Upper lobe of right lung (tissue), 1 donor: ENCODE results near the gene SEMA6A. TPM values are rescaled to one million over a fixed set of nuclear protein-coding genes. Genes with fewer than 3 reads are reported as not detected.

Experiments
- ATAC-seq: fragments of 200-7000 bp; cut with Tn5 transposase; one replicate; pipeline ENCODE4 v1.9.1; 2020; ENCODE audit warnings: mild to moderate bottlenecking, moderate library complexity
- DNase-seq: peaks from one replicate; pipeline ENCODE4 v3.0.0-alpha.2; 2020
- H3K27ac ChIP-seq: fragments of 200-600 bp; one replicate; pipeline ENCODE4 v1.8.0; 2022
- H3K27me3 ChIP-seq: fragments of 200-600 bp; one replicate; pipeline ENCODE4 v1.8.0; 2022; ENCODE audit warnings: mild to moderate bottlenecking
- H3K36me3 ChIP-seq: fragments of 200-600 bp; one replicate; pipeline ENCODE4 v1.8.0; 2022
- H3K4me1 ChIP-seq: fragments of 200-600 bp; one replicate; pipeline ENCODE4 v1.8.0; 2022
- H3K4me3 ChIP-seq: fragments of 200-600 bp; one replicate; pipeline ENCODE4 v1.8.0; 2022; ENCODE audit warnings: mild to moderate bottlenecking
- H3K9me3 ChIP-seq: fragments of 200-600 bp; one replicate; pipeline ENCODE4 v1.8.0; 2022
- CTCF ChIP-seq: fragments of 200-600 bp; IDR thresholded peaks from one replicate; pipeline ENCODE4 v1.8.0; 2022; ENCODE audit warnings: antibody characterized with exemption
- intact Hi-C: fragments of 100-400 bp; cut with DNase I; formaldehyde crosslinking; loops from one replicate; pipeline ENCODE4 v1.11.0; 2022
- total RNA-seq: library from RNA; stranded (reverse); fragmentation: NEBNext Ultra II Directional; extraction: Animal tissue kit (Norgen Biotek cat#: 25700); gene quantifications from one replicate; pipeline ENCODE4 v1.2.1, GENCODE V29; 2021
- donor health status: DM: no; HTN: yes; CAD: no; lungs with severe emphysema.

Gene SEMA6A
- total RNA-seq, 1 donor from 2014 or later = 33.3 TPM

- Histone ChIP-seq H3K36me3 (no peaks in the 10 kb centered on the region), H3K27me3 (no peaks in the 10 kb centered on the region), H3K4me1 (no peaks in the 10 kb centered on the region), H3K9me3 (no peaks in the 10 kb centered on the region), H3K4me3 (no peak overlapping the region), H3K27ac (no peak overlapping the region)
- intact Hi-C loops = no loop called here
- no peak for ATAC-seq
- no peak for TF ChIP-seq CTCF
- no peak for DNase-seq
Measured at GRCh38 chr5:116428966-116429365, 145.7 kb downstream of the SEMA6A start.

GRCh38 chr5:116428413-116428812 lies 146.2 kb downstream of the SEMA6A start:
- intact Hi-C loops = no loop called here
- Histone ChIP-seq H3K4me1 (no peaks in the 10 kb centered on the region), H3K27me3 (no peaks in the 10 kb centered on the region), H3K27ac (no peak overlapping the region), H3K36me3 (no peaks in the 10 kb centered on the region), H3K4me3 (no peak overlapping the region), H3K9me3 (no peaks in the 10 kb centered on the region)
- no peak for TF ChIP-seq CTCF
- no peak for ATAC-seq
- DNase-seq = no peak

- ATAC-seq (no peak), DNase-seq (no peak)
- intact Hi-C loops = no loop called here
- no peak overlapping the region for H3K4me3 ChIP-seq
- H3K36me3 ChIP-seq = no peaks in the 10 kb centered on the region
- TF ChIP-seq CTCF = no peak
- H3K9me3 ChIP-seq = no peaks in the 10 kb centered on the region
- H3K4me1 ChIP-seq = no peaks in the 10 kb centered on the region
- no peaks in the 10 kb centered on the region for H3K27me3 ChIP-seq
- H3K27ac ChIP-seq = no peak overlapping the region
Measured at GRCh38 chr5:116424951-116425350, 149.7 kb downstream of the SEMA6A start.

GRCh38 chr5:116424258-116424615 lies 150.4 kb downstream of the SEMA6A start:
- no peak for ATAC-seq
- H3K27ac ChIP-seq = no peak overlapping the region
- no peaks in the 10 kb centered on the region for H3K36me3 ChIP-seq
- DNase-seq = no peak
- no peaks in the 10 kb centered on the region for H3K9me3 ChIP-seq
- intact Hi-C loops = no loop called here
- H3K4me3 ChIP-seq = no peak overlapping the region
- no peaks in the 10 kb centered on the region for H3K4me1 ChIP-seq
- no peak for TF ChIP-seq CTCF
- H3K27me3 ChIP-seq = no peaks in the 10 kb centered on the region

GRCh38 chr5:116423587-116424257 lies 150.9 kb downstream of the SEMA6A start:
- Histone ChIP-seq H3K27ac (no peak overlapping the region), H3K9me3 (no peaks in the 10 kb centered on the region), H3K27me3 (no peaks in the 10 kb centered on the region), H3K36me3 (no peaks in the 10 kb centered on the region), H3K4me3 (no peak overlapping the region), H3K4me1 (no peaks in the 10 kb centered on the region)
- intact Hi-C loops = no loop called here
- DNase-seq = no peak
- no peak for TF ChIP-seq CTCF
- ATAC-seq = no peak

GRCh38 chr5:116423141-116423540 lies 151.5 kb downstream of the SEMA6A start:
- no peak for DNase-seq
- Histone ChIP-seq H3K4me1 (no peaks in the 10 kb centered on the region), H3K9me3 (no peaks in the 10 kb centered on the region), H3K27ac (no peak overlapping the region), H3K36me3 (no peaks in the 10 kb centered on the region), H3K27me3 (no peaks in the 10 kb centered on the region), H3K4me3 (no peak overlapping the region)
- no peak for TF ChIP-seq CTCF
- intact Hi-C loops = no loop called here
- no peak for ATAC-seq
